Measurements from ENCODE around the gene WDR90. TPM values are rescaled to one million over a fixed set of nuclear protein-coding genes. Genes with fewer than 3 reads are reported as not detected.

Gene WDR90
- total RNA-seq, 4 donors from 2014 or later = 29.8 to 154 (median 73.6) TPM

- no peaks in the 10 kb centered on the region for H3K36me3 ChIP-seq
- TF ChIP-seq POLR2A (IDR thresholded peaks at IDR 0.05) (no peak), CTCF (IDR thresholded peaks at IDR 0.05) (no peak)
- no peak for DNase-seq
- peaks cover 0 to 60% of the 10 kb centered on the region in 2 donors for H3K27me3 ChIP-seq
- peaks cover 0 to 12% (median 6%) of the 10 kb centered on the region in 4 donors for H3K4me1 ChIP-seq
- H3K27ac ChIP-seq = no peak within 1 kb of the TSS
- H3K9me3 ChIP-seq = no peaks in the 10 kb centered on the region
- H3K4me3 ChIP-seq = no peak within 1 kb of the TSS
Measured at GRCh38 chr16:705431-706188, 56.4 kb downstream of the WDR90 start, which contains the start of gene FBXL16. Gene FBXL16 (minus strand): TSS chr16:705801. CDS start chr16:697405, 8,396 bp downstream.

GRCh38 chr16:706189-707061, 57.3 kb downstream of the WDR90 start:
- H3K36me3 ChIP-seq = no peaks in the 10 kb centered on the region
- peaks cover 0 to 60% of the 10 kb centered on the region in 2 donors for H3K27me3 ChIP-seq
- DNase-seq = no peak
- H3K27ac ChIP-seq = no peak overlapping the region
- no peak overlapping the region for H3K4me3 ChIP-seq
- H3K4me1 ChIP-seq = peaks cover 0 to 12% (median 3%) of the 10 kb centered on the region in 4 donors
- TF ChIP-seq POLR2A (IDR thresholded peaks at IDR 0.05) (no peak), CTCF (IDR thresholded peaks at IDR 0.05) (no peak)
- H3K9me3 ChIP-seq = no peaks in the 10 kb centered on the region

- Histone ChIP-seq H3K9me3 (no peaks in the 10 kb centered on the region), H3K27me3 (peaks cover 0 to 53% of the 10 kb centered on the region in 2 donors), H3K27ac (no peak overlapping the region), H3K36me3 (no peaks in the 10 kb centered on the region), H3K4me3 (no peak overlapping the region), H3K4me1 (peaks cover 0 to 15% (median 3%) of the 10 kb centered on the region in 4 donors)
- no peak for DNase-seq
- no peak for TF ChIP-seq POLR2A (IDR thresholded peaks at IDR 0.05)
- no peak for TF ChIP-seq CTCF (IDR thresholded peaks at IDR 0.05)
Measured at GRCh38 chr16:707062-707538, 57.9 kb downstream of the WDR90 start.

- Histone ChIP-seq H3K27ac (no peak overlapping the region), H3K4me1 (peaks cover 0 to 15% (median 3%) of the 10 kb centered on the region in 4 donors), H3K9me3 (no peaks in the 10 kb centered on the region), H3K4me3 (no peak overlapping the region), H3K27me3 (peaks cover 0 to 44% of the 10 kb centered on the region in 2 donors), H3K36me3 (no peaks in the 10 kb centered on the region)
- TF ChIP-seq POLR2A (IDR thresholded peaks at IDR 0.05) (no peak), CTCF (IDR thresholded peaks at IDR 0.05) (no peak)
- DNase-seq = no peak
Measured at GRCh38 chr16:708019-708418, 58.9 kb downstream of the WDR90 start.

- Histone ChIP-seq H3K4me1 (peaks cover 0 to 15% (median 3%) of the 10 kb centered on the region in 4 donors), H3K27me3 (peaks cover 0 to 39% of the 10 kb centered on the region in 2 donors), H3K27ac (no peak overlapping the region), H3K9me3 (no peaks in the 10 kb centered on the region), H3K36me3 (no peaks in the 10 kb centered on the region), H3K4me3 (no peak overlapping the region)
- TF ChIP-seq POLR2A (IDR thresholded peaks at IDR 0.05) = no peak
- DNase-seq = no peak
Measured at GRCh38 chr16:708959-709358, 59.8 kb downstream of the WDR90 start.
